Astrocyte of the cerebellum (primary cell): ENCODE data around the gene HOXC13.

ENCODE experiments used
- DNase-seq: peaks from one replicate; pipeline ENCODE4 v3.0.0-alpha.2; 2011; ENCODE audit warnings: low read depth
- H3K4me3 ChIP-seq: 2 replicates; pipeline ENCODE4 v1.5.1; 2011; ENCODE audit warnings: mild to moderate bottlenecking, low read depth, low read length, moderate library complexity
- CTCF ChIP-seq: IDR thresholded peaks from 2 replicates; pipeline ENCODE4 v1.5.1; 2012; ENCODE audit warnings: low read length, low read depth, moderate library complexity, mild to moderate bottlenecking; ENCODE audit errors: missing control alignments
- in situ Hi-C: cut with HindIII; loops from 2 replicates; pipeline ENCODE4 v1.10.0; 2017; ENCODE audit warnings: low sequenced_read_pairs

The HOXC13 gene

GRCh38 chr12:53939141-53940108 is 794 bp downstream of the HOXC13 start:
- no peak for TF ChIP-seq CTCF
- in situ Hi-C loops: no loop called here
- no peak overlapping the region for H3K4me3 ChIP-seq
- no peak for DNase-seq

- H3K4me3 ChIP-seq: no peak overlapping the region
- in situ Hi-C loops: no loop called here
- no peak for DNase-seq
- no peak for TF ChIP-seq CTCF
Observed at GRCh38 chr12:53940443-53941014, 1.9 kb downstream of the HOXC13 start.

DNA sequence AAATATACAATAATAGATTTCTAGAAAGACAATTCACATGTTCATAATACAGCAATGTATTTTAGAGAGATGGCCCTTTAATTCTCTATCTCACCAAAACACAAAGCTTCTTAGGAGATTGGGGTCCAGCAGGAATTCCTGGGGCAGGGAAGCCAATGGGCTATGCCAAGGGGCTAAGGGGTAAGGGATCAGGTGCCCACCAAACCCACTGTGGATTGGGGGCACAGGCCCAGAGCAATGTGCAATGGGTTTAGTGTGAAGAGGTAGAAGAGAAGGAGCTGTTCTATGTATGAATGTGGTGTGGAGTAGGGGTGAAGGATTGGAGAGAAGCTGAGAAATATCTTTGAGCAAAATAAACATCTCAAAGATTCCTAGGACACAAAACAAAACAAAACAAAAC is 2.6 kb downstream of the HOXC13 start:
- in situ Hi-C loops: no loop called here
- no peak for DNase-seq
- H3K4me3 ChIP-seq: no peak overlapping the region
- TF ChIP-seq CTCF: no peak

- TF ChIP-seq CTCF: no peak
- in situ Hi-C loops: no loop called here
- DNase-seq: no peak
- no peak overlapping the region for H3K4me3 ChIP-seq
Observed at GRCh38 chr12:53941750-53942149, 3.1 kb downstream of the HOXC13 start.

DNA sequence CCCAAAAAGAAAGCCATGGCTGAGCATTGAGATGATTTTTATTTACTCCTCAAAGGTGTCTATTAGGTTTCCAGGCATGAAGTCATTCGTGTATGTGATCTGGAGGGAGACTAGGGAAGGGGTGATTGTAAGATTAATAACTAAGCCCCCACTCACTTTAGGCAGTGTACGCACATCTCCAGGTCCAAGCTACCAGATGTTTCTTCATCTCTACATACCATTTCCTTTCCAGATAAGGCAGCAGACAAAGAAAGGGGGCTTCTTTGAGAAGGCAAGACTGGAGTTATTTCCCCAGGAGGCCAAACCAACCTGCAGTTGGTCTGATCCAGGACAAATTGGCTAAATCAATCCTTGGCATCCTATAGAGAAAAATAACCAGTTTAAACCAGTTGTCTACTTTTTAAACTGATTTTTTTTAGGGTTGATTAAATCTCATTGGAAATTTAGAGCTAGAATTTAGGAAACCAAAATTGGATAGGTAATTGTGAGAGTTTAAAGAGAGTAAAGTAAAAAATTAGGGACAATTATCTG is 3.9 kb downstream of the HOXC13 start:
- in situ Hi-C loops: no loop called here
- DNase-seq: no peak
- TF ChIP-seq CTCF: no peak
- no peak overlapping the region for H3K4me3 ChIP-seq

DNA sequence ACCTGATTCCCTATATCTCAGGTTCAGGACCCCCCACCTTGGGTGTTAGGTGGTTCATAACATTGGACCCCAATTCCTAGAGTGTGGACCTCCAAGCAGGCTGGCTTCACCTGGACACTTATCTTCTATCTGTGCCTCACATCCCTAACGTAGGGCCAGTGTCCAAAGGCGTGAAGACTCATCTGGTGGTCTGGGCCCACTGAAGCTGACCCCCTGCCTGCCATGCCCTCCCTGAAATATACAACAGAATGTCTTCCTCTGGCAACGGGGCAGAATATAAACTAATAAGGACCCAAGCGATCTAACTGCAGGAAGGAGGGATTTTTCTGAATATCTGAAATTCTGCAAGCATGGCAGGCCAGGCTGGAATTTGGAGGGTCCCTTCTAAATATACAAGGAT is 5.6 kb downstream of the HOXC13 start:
- in situ Hi-C loops: no loop called here
- H3K4me3 ChIP-seq: no peak overlapping the region
- DNase-seq: no peak
- no peak for TF ChIP-seq CTCF
